ENCODE data around the gene PGA5.

PGA5 gene

DNA sequence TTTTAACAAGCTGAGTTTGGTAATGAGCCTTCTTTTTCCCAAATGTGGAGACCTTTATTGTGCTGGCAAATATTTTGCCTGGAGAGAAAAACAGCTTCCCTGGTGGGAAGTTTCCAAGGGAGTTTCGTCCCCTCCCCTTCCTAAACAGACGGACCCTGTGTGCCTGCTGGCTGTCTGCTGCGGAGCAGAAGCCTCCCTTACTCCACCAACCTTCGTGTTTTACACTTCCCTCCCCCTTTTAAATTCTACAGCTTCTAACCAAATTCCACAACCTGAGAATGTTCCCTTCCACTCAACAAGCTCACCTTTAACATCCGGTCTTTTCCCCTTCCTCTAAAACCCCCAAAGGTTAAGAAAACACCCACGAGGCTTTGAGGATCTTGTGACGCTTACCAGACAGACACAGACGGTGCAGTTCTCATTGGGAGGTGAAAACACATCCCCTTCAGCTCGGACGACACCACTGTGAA, 37.1 kb downstream of the PGA5 start:
- H3K27me3 ChIP-seq: no peaks in the 10 kb centered on the region
- DNase-seq: no peak
- no peaks in the 10 kb centered on the region for H3K36me3 ChIP-seq
- no peaks in the 10 kb centered on the region for H3K4me1 ChIP-seq
- H3K9me3 ChIP-seq: no peaks in the 10 kb centered on the region
- H3K4me3 ChIP-seq (ENCODE audit: low read depth, low read length): no peak overlapping the region
- TF ChIP-seq, protein P1, sequence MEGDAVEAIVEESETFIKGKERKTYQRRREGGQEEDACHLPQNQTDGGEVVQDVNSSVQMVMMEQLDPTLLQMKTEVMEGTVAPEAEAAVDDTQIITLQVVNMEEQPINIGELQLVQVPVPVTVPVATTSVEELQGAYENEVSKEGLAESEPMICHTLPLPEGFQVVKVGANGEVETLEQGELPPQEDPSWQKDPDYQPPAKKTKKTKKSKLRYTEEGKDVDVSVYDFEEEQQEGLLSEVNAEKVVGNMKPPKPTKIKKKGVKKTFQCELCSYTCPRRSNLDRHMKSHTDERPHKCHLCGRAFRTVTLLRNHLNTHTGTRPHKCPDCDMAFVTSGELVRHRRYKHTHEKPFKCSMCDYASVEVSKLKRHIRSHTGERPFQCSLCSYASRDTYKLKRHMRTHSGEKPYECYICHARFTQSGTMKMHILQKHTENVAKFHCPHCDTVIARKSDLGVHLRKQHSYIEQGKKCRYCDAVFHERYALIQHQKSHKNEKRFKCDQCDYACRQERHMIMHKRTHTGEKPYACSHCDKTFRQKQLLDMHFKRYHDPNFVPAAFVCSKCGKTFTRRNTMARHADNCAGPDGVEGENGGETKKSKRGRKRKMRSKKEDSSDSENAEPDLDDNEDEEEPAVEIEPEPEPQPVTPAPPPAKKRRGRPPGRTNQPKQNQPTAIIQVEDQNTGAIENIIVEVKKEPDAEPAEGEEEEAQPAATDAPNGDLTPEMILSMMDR (IDR thresholded peaks at IDR 0.05; ENCODE audit: low read depth, low read length): no peak

DNA sequence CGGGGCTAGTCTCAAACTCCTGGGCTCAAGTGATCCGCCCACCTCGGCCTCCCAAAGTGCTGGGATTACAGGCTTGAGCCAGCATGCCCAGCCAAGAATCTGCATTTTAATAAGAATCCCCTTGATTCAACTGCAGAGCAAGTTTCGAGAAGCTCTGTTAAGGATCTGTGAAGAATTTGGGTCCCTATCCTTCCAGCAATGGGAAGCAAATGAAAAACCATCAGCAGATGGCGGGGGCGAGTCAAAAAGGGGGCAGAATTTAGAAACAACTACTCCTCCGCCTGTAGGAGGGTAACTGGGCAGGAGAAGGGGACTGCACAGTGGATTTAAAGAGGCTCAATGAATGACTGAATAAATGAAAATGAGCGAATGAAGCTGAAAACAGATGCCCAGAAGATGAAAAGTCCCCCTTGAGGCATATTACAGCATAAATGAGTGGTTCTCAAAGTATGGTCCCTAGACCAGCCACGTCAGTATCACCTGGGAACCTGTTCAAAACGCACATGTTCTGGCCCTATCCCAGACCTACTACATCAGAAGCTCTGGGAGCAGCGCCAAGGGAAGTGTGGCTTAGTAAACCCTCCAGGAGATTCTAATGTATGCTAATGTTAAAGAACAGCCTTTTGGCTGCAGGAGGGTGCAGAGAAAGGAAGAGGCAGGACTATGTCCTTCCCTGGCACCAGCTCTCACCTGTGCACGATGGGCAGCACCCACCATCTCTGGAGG, 39.1 kb downstream of the PGA5 start:
- TF ChIP-seq, protein P1 (IDR thresholded peaks at IDR 0.05; ENCODE audit: low read depth, low read length): no peak
- no peaks in the 10 kb centered on the region for H3K36me3 ChIP-seq
- DNase-seq: no peak
- H3K4me1 ChIP-seq: no peaks in the 10 kb centered on the region
- no peaks in the 10 kb centered on the region for H3K27me3 ChIP-seq
- no peak overlapping the region for H3K4me3 ChIP-seq (ENCODE audit: low read depth, low read length)
- no peaks in the 10 kb centered on the region for H3K9me3 ChIP-seq

DNA sequence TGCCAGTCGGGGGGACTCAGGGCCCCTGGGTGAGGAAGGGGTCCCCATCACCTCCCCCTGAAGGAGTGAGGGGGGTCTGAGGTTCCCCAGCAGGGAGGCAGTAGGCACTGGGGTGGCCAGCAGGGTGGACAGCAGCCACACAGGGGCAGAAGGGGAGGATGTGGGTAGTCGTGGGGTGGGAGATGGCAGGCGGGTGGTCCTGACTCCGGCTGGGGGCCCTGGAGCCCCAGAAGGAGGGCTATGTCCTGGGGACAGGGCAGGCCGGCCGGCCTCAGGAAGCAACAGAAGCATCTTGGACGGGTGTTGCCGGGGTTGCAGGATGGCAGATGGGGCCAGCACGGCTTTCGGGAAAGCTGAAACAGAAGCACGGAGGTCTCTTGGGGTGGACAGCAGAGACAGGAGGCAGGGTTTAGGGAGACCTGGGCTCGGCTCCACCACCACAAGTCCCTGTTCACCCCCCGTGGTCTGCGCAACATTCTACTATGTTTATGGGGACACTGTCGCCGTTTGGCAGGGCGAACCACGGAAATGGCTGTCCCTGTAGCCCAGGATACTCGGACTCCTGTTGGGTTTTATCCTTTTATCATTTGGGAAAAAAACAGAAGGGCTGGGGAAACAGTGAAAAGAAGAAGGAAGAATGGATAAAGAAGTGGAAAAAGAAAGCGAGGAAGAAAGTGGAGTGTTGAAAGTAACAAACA, 40.1 kb downstream of the PGA5 start:
- DNase-seq: no peak
- H3K4me3 ChIP-seq (ENCODE audit: low read depth, low read length): no peak overlapping the region
- H3K27me3 ChIP-seq: no peaks in the 10 kb centered on the region
- no peaks in the 10 kb centered on the region for H3K9me3 ChIP-seq
- no peaks in the 10 kb centered on the region for H3K36me3 ChIP-seq
- no peaks in the 10 kb centered on the region for H3K4me1 ChIP-seq
- TF ChIP-seq, protein P1 (IDR thresholded peaks at IDR 0.05; ENCODE audit: low read depth, low read length): no peak

DNA sequence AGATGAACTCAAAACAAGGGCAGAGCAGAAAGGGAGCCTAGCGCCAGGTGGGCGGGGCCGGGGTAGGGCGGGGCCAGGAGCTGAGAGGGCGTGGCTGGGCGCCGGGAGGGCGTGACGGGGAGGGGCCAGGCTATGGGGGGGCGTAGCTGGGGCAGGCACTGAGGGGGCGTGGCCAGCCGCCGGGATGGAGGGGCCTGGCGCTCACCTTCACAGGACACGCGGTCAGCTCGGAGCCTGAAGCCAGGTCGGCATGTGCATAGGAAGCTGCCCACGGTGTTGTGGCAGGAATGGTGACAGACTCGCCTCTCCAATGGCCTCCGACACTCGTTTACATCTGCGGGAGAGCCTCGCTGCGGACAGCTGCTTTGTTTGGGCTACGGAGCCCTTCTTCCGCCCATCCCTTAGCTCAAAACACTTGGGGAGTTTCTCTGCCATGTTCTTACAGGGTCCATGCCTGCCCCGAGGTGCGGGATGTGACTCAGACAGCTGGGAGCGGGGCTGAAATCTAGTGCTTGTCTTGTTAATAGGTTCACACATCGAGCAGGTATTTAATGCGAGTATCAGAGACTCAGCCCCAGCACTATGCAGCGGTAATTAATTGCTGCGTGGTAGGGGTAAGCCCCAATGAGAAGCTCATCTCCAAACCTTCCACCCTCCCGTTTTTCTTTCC, 40.7 kb downstream of the PGA5 start:
- TF ChIP-seq, protein P1 (IDR thresholded peaks at IDR 0.05; ENCODE audit: low read depth, low read length): no peak
- no peak overlapping the region for H3K4me3 ChIP-seq (ENCODE audit: low read depth, low read length)
- no peaks in the 10 kb centered on the region for H3K27me3 ChIP-seq
- no peaks in the 10 kb centered on the region for H3K9me3 ChIP-seq
- no peaks in the 10 kb centered on the region for H3K4me1 ChIP-seq
- no peaks in the 10 kb centered on the region for H3K36me3 ChIP-seq
- DNase-seq: peak; percentile 74

DNA sequence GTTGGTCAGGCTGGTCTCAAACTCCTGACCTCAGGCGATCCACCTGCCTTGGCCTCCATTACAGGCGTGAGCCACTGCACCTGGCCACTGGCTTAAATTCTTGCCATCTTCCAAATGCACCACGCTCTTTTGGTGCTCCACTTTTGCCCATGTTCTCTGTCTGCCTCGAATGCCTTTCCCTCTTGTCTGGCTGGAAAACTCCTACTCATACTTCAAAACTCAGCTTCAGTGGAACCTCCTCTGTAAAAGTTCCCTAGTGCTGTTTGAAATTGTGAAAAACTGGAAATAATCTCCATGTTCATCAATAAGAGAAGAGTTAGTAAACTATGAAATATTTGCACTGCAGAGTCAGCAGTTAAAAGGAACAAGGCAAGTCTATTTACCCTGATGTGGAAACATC, 42.6 kb downstream of the PGA5 start:
- DNase-seq: no peak
- H3K4me1 ChIP-seq: no peaks in the 10 kb centered on the region
- H3K27me3 ChIP-seq: no peaks in the 10 kb centered on the region
- H3K36me3 ChIP-seq: no peaks in the 10 kb centered on the region
- H3K4me3 ChIP-seq (ENCODE audit: low read depth, low read length): no peak overlapping the region
- TF ChIP-seq, protein P1 (IDR thresholded peaks at IDR 0.05; ENCODE audit: low read depth, low read length): no peak
- no peaks in the 10 kb centered on the region for H3K9me3 ChIP-seq

All from BE2C (cell line).